Measurements from ENCODE around the gene NXPE2.

NXPE2 gene

GRCh38 chr11:114679505-114679904, 1.2 kb downstream of the NXPE2 start (continued):
- TF ChIP-seq ZBTB48 (tag by site-specific recombination; IDR thresholded peaks at IDR 0.05) (no peak), ZNF121 (tag by site-specific recombination; IDR thresholded peaks at IDR 0.05) (no peak)

- H3K36me3 ChIP-seq (ENCODE audit: control insufficient read depth in 2 of 2, insufficient read depth in 1 of 2, low read length in 2 of 2), result no peaks in the 10 kb centered on the region
- no peak overlapping the region for H3K27ac ChIP-seq (ENCODE audit: extremely low read depth, low read depth, low read length)
- no peaks in the 10 kb centered on the region for H3K9me3 ChIP-seq (ENCODE audit: control insufficient read depth, insufficient read depth, low read depth, low read length)
- ChIA-PET CTCF (interaction anchor here (0.6 kb wide), 1 partner anchor 40 kb away, joined by 3 read pairs; no protein-coding TSS in a partner anchor), POLR2A (no interaction called here)
- peak; percentile 99 for TF ChIP-seq SETDB1 (IDR thresholded peaks at IDR 0.05; ENCODE audit: insufficient read length, low read length)
- no peak for TF ChIP-seq ZNF292 (tag by site-specific recombination; IDR thresholded peaks at IDR 0.05; ENCODE audit: borderline replicate concordance, low read depth)
- H3K4me3 ChIP-seq (ENCODE audit: low read depth, low read length), result no peak overlapping the region
- H3K4me1 ChIP-seq (ENCODE audit: control insufficient read depth, insufficient read depth, low read length), result no peaks in the 10 kb centered on the region
These were observed 4.7 kb downstream of the NXPE2 start for GRCh38 chr11:114683007-114683406.

GRCh38 chr11:114684636-114685035, 6.3 kb downstream of the NXPE2 start:
- no peak overlapping the region for H3K27ac ChIP-seq (ENCODE audit: extremely low read depth, low read depth, low read length)
- TF ChIP-seq ZNF544 (tag by site-specific recombination; IDR thresholded peaks at IDR 0.05) (no peak), ZFP37 (tag by site-specific recombination; IDR thresholded peaks at IDR 0.05) (no peak), ZNF157 (tag by site-specific recombination; IDR thresholded peaks at IDR 0.05) (no peak), ZBTB1 (tag by site-specific recombination; IDR thresholded peaks at IDR 0.05) (no peak), ZFP3 (tag by site-specific recombination; IDR thresholded peaks at IDR 0.05; ENCODE audit: low read depth) (no peak), ZNF645 (tag by site-specific recombination; IDR thresholded peaks at IDR 0.05) (no peak)
- H3K4me1 ChIP-seq (ENCODE audit: control insufficient read depth, insufficient read depth, low read length), result no peaks in the 10 kb centered on the region
- H3K9me3 ChIP-seq (ENCODE audit: control insufficient read depth, insufficient read depth, low read depth, low read length), result no peaks in the 10 kb centered on the region
- CTCF ChIA-PET, result interaction anchor here (0.7 kb wide), 1 partner anchor 952 kb away, joined by 3 read pairs; no protein-coding TSS in a partner anchor
- H3K36me3 ChIP-seq (ENCODE audit: control insufficient read depth in 2 of 2, insufficient read depth in 1 of 2, low read length in 2 of 2), result no peaks in the 10 kb centered on the region
- no peak overlapping the region for H3K4me3 ChIP-seq (ENCODE audit: low read depth, low read length)
- POLR2A ChIA-PET, result no interaction called here

- Histone ChIP-seq H3K4me1 (ENCODE audit: control insufficient read depth, insufficient read depth, low read length) (no peaks in the 10 kb centered on the region), H3K36me3 (ENCODE audit: control insufficient read depth in 2 of 2, insufficient read depth in 1 of 2, low read length in 2 of 2) (no peaks in the 10 kb centered on the region), H3K9me3 (ENCODE audit: control insufficient read depth, insufficient read depth, low read depth, low read length) (no peaks in the 10 kb centered on the region), H3K4me3 (ENCODE audit: low read depth, low read length) (no peak overlapping the region), H3K27ac (ENCODE audit: extremely low read depth, low read depth, low read length) (no peak overlapping the region)
- POLR2A ChIA-PET, result no interaction called here
- CTCF ChIA-PET, result interaction anchor here (0.7 kb wide), 1 partner anchor 952 kb away, joined by 3 read pairs; no protein-coding TSS in a partner anchor
- TF ChIP-seq ZNF148 (tag by site-specific recombination; IDR thresholded peaks at IDR 0.05; ENCODE audit: borderline replicate concordance) (no peak), ZFP3 (tag by site-specific recombination; IDR thresholded peaks at IDR 0.05; ENCODE audit: low read depth) (no peak), ZBTB11 (tag by site-specific recombination; conservative IDR thresholded peaks at IDR 0.05; ENCODE audit: low read depth) (no peak), KLF10 (tag by site-specific recombination; IDR thresholded peaks at IDR 0.05) (no peak), REST (tag by site-specific recombination; IDR thresholded peaks at IDR 0.05) (no peak), ZNF239 (tag by site-specific recombination; IDR thresholded peaks at IDR 0.05) (no peak), SP7 (tag by site-specific recombination; IDR thresholded peaks at IDR 0.05) (no peak), ZNF10 (tag by site-specific recombination; IDR thresholded peaks at IDR 0.05) (no peak), AEBP2 (tag by site-specific recombination; IDR thresholded peaks at IDR 0.05; ENCODE audit: borderline replicate concordance) (no peak)
These were observed 6.8 kb downstream of the NXPE2 start for GRCh38 chr11:114685097-114685496.

Data from HEK293 (cell line).